Karpas-422 (cell line): Measurements from ENCODE around the gene TIGD1. TPM values are rescaled to one million over a fixed set of nuclear protein-coding genes. Genes with fewer than 3 reads are reported as not detected.
"Not testable (repeated sequence)": the region's sequence is repeated elsewhere in the genome, so short reads cannot be mapped to it uniquely, and the experiment has no call there.

Experiments used
- DNase-seq: peaks from one replicate; pipeline ENCODE4 v3.0.0-alpha.2; 2015
- H2AFZ ChIP-seq: fragments of 200-600 bp; sonication (generic); 2 replicates; pipeline ENCODE4 v1.6.1; 2014; ENCODE audit warnings: antibody characterized with exemption, low read length, mixed read lengths
- H3K27ac ChIP-seq: fragments of 200-600 bp; sonication (generic); 2 replicates; pipeline ENCODE4 v1.5.1; 2014; ENCODE audit warnings: mild to moderate bottlenecking, low read length, moderate library complexity
- H3K27me3 ChIP-seq: fragments of 200-600 bp; sonication (generic); 2 replicates; pipeline ENCODE4 v1.6.1; 2014; ENCODE audit warnings: low read length, mixed read lengths
- H3K36me3 ChIP-seq: fragments of 200-600 bp; sonication (generic); 2 replicates; pipeline ENCODE4 v1.6.1; 2014; ENCODE audit warnings: low read length, mixed read lengths; ENCODE audit not compliant: insufficient read depth
- H3K4me1 ChIP-seq: fragments of 200-600 bp; sonication (generic); 2 replicates; pipeline ENCODE4 v1.6.1; 2014; ENCODE audit warnings: mild to moderate bottlenecking, low read length, mixed read lengths
- H3K4me2 ChIP-seq: fragments of 200-600 bp; sonication (generic); 2 replicates; pipeline ENCODE4 v1.6.1; 2014; ENCODE audit warnings: low read length, low read depth, mild to moderate bottlenecking; ENCODE audit not compliant: poor library complexity, severe bottlenecking
- H3K4me3 ChIP-seq: fragments of 200-600 bp; sonication (generic); 2 replicates; pipeline ENCODE4 v1.5.1; 2014; ENCODE audit warnings: mild to moderate bottlenecking, antibody characterized with exemption, low read length, mixed read lengths
- H3K79me2 ChIP-seq: fragments of 200-600 bp; sonication (generic); 2 replicates; pipeline ENCODE4 v1.6.1; 2014; ENCODE audit warnings: mild to moderate bottlenecking, low read length, mixed read lengths
- H3K9ac ChIP-seq: fragments of 200-600 bp; sonication (generic); 2 replicates; pipeline ENCODE4 v1.6.0; 2014; ENCODE audit warnings: low read length
- H3K9me2 ChIP-seq: fragments of 200-600 bp; sonication (generic), shearing (Covaris generic); replicated peaks from 2 replicates; pipeline ENCODE4 v1.6.0; 2014; ENCODE audit warnings: mild to moderate bottlenecking, low read length, moderate library complexity; ENCODE audit not compliant: insufficient read depth
- H3K9me3 ChIP-seq: fragments of 300-700, 200-600 bp; sonication (generic); 2 replicates; pipeline ENCODE4 v1.6.1; 2014; ENCODE audit warnings: low read length, mixed read lengths
- H4K20me1 ChIP-seq: fragments of 200-600 bp; sonication (generic); 2 replicates; pipeline ENCODE4 v1.6.1; 2014; ENCODE audit warnings: mild to moderate bottlenecking, antibody characterized with exemption, low read length, low read depth; ENCODE audit not compliant: insufficient read depth
- total RNA-seq: library from RNA; depleted of rRNA; stranded (reverse); fragments of >200 nt; shearing (Covaris generic); gene quantifications from 2 replicates; pipeline ENCODE4 v1.2.3, GENCODE V29; 2014; ENCODE audit warnings: low replicate concordance

TIGD1 gene
- total RNA-seq, 1 experiment from 2014 or later = 20.6 TPM

DNA sequence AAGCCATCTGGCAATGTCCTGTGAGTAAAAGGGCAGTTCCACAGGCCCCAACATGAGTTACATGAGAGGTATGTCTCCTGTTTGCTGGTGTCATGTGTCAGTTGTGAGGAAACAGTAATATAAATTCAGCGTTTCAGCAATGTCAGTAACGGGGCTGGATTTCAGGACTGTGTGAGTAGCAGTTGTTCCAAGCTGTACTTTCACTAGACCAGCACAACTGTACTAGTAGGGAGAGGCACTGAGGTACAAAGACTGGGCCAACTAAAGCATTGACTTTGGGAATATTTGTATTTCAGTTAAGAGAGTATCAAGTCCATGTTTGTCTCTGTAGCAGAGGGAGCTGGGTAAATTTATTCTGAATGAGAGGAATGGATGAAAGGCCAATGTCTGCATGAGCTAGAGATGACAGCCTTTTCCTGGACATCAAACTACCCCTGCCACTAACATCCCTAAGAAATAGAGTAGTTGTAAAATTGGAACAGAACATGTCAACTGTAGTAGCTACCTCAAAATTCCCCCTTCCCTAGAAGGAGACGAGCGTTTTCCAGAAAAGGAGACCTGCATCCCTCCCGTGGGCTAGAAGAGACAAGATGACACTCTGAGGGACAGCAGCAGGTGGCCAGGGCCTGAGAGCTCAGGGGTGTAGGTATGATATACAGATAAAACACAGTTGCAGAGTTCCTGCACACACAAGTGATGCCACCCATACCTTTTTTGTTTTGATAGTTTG lies 24.5 kb upstream of the TIGD1 start:
- H3K36me3 ChIP-seq = peaks cover 14% of the 10 kb centered on the region; the same call in 1 of the 2 replicates
- no peak for DNase-seq
- H3K9ac ChIP-seq = no peak overlapping the region

GRCh38 chr2:232573771-232574435 lies 23.5 kb upstream of the TIGD1 start:
- Histone ChIP-seq H3K9me3 (no peaks in the 10 kb centered on the region), H3K27me3 (no peaks in the 10 kb centered on the region), H3K4me2 (no peak overlapping the region), H3K79me2 (no peaks in the 10 kb centered on the region), H3K4me3 (no peak overlapping the region), H3K36me3 (peaks cover 17% of the 10 kb centered on the region; the same call in 1 of the 2 replicates), H3K9me2 (no peaks in the 10 kb centered on the region), H3K4me1 (peaks cover 5% of the 10 kb centered on the region), H4K20me1 (no peaks in the 10 kb centered on the region), H2AFZ (no peak overlapping the region), H3K27ac (no peak overlapping the region), H3K9ac (no peak overlapping the region)
- DNase-seq = no peak

More for the DNA sequence above, 24.5 kb upstream of the TIGD1 start:
- no peaks in the 10 kb centered on the region for H3K9me3 ChIP-seq
- peaks cover 5% of the 10 kb centered on the region for H3K4me1 ChIP-seq
- H3K9me2 ChIP-seq = no peaks in the 10 kb centered on the region
- no peaks in the 10 kb centered on the region for H3K79me2 ChIP-seq
- H2AFZ ChIP-seq = no peak overlapping the region
- H3K27ac ChIP-seq = no peak overlapping the region
- H4K20me1 ChIP-seq = no peaks in the 10 kb centered on the region
- no peak overlapping the region for H3K4me3 ChIP-seq
- no peaks in the 10 kb centered on the region for H3K27me3 ChIP-seq
- no peak overlapping the region for H3K4me2 ChIP-seq

DNA sequence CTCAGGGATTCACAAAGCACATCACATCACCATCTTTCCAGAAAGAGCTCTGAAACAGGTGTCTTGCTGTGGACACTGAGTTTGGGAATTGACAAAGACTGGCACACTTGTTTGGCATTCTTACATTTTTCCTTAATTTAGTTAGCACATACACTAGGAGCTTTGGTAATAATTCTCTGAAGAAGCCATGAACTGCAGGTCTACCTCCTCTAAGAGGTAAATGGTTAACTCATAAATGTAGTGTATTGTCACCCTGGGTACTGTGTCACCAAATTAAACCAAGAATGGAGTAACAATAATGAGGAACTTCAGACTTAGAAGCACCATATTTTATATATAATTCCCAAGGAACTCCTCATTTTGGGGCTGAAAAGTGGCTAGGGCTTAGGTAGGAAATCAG lies 22.7 kb upstream of the TIGD1 start:
- no peak overlapping the region for H3K9ac ChIP-seq
- H3K4me1 ChIP-seq = peaks cover 5% of the 10 kb centered on the region
- H4K20me1 ChIP-seq = no peaks in the 10 kb centered on the region
- no peaks in the 10 kb centered on the region for H3K9me2 ChIP-seq
- H3K4me3 ChIP-seq = no peak overlapping the region
- no peak overlapping the region for H2AFZ ChIP-seq
- peaks cover 23% of the 10 kb centered on the region; the same call in 1 of the 2 replicates for H3K36me3 ChIP-seq
- no peak overlapping the region for H3K27ac ChIP-seq
- H3K27me3 ChIP-seq = no peaks in the 10 kb centered on the region
- H3K4me2 ChIP-seq = no peak overlapping the region
- no peak for DNase-seq
- H3K79me2 ChIP-seq = no peaks in the 10 kb centered on the region
- H3K9me3 ChIP-seq = no peaks in the 10 kb centered on the region

DNA sequence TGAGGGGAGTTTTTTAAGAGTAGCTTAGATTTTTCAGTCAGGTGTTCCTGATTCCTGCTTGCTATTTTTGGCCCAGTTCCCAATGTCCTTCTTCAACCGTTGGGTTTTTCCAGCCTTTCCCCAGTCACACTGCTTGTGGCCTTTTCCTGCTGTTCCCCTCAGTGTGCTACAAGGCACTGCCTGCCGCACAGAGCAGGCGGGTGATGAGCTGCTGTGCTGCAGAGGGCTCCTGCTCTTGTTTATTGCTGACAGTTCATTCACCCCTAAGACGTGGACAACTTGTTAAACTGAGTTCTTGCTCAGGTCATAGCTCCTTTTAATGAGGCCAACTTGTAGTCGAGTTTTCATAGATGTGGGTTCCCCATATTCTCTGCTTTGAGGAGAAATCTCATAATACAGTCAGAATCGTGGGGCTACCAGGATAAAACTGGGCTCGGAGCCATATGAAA lies 20.7 kb upstream of the TIGD1 start:
- H3K36me3 ChIP-seq = peaks cover 40% of the 10 kb centered on the region; the same call in 1 of the 2 replicates
- H3K4me3 ChIP-seq = no peak overlapping the region
- no peak overlapping the region for H3K9ac ChIP-seq
- H3K27ac ChIP-seq = no peak overlapping the region
- H3K4me1 ChIP-seq = peaks cover 5% of the 10 kb centered on the region
- no peak overlapping the region for H3K4me2 ChIP-seq
- H3K27me3 ChIP-seq = no peaks in the 10 kb centered on the region
- H3K79me2 ChIP-seq = no peaks in the 10 kb centered on the region
- no peak for DNase-seq
- no peaks in the 10 kb centered on the region for H4K20me1 ChIP-seq
- no peaks in the 10 kb centered on the region for H3K9me2 ChIP-seq
- no peak overlapping the region for H2AFZ ChIP-seq
- H3K9me3 ChIP-seq = no peaks in the 10 kb centered on the region

DNA sequence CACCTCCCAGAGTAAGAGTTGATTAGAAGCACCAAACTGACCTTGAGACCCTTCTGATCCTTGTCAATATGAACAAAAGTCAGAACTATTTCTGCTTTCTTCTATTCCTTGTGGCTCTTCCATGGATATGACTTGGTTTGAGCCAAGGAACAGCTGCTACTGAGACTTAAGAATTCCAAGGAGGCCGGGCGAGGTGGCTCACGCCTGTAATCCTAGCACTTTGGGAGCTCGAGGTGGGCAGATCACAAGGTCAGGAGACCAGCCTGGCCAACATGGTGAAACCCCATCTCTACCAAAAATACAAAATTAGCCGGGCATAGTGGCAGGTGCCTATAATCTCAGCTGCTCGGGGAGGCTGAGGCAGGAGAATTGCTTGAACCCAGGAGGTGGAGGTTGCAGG lies 20.1 kb upstream of the TIGD1 start:
- not testable (repeated sequence) for H3K27me3 ChIP-seq, H3K4me3 ChIP-seq, DNase-seq, H3K9me2 ChIP-seq, H3K27ac ChIP-seq, H2AFZ ChIP-seq, H3K9ac ChIP-seq, H3K4me2 ChIP-seq, H3K79me2 ChIP-seq, H3K9me3 ChIP-seq, H3K4me1 ChIP-seq, H4K20me1 ChIP-seq
- peaks cover 40% of the 10 kb centered on the region; the same call in 1 of the 2 replicates for H3K36me3 ChIP-seq

DNA sequence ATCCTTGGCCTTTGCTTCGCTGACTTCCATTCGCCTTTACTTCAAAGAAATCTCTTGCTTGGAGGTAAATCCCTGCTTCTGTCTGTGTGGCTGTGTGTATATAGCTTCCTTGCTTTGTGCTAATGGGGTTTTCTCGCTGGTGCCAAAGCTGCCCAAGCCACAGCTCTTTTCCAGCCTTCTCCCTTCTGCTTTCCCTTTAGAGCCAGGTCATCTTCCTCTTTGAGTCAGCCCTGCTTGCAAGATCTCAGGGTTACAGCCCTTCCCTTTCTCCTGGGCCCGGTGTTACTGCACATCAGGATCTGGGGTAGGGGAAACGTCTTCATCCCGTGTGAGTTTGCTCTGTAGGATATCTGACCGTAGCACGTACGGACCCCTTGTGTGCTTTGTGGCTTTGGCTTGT lies 19.2 kb upstream of the TIGD1 start:
- Histone ChIP-seq H3K9me3 (no peaks in the 10 kb centered on the region), H3K79me2 (no peaks in the 10 kb centered on the region), H3K9me2 (no peaks in the 10 kb centered on the region), H4K20me1 (no peaks in the 10 kb centered on the region), H3K36me3 (peaks cover 36% of the 10 kb centered on the region; the same call in 1 of the 2 replicates), H3K27ac (no peak overlapping the region), H3K4me1 (peaks cover 5% of the 10 kb centered on the region), H3K4me2 (no peak overlapping the region), H2AFZ (no peak overlapping the region), H3K9ac (no peak overlapping the region), H3K27me3 (no peaks in the 10 kb centered on the region), H3K4me3 (no peak overlapping the region)
- no peak for DNase-seq

DNA sequence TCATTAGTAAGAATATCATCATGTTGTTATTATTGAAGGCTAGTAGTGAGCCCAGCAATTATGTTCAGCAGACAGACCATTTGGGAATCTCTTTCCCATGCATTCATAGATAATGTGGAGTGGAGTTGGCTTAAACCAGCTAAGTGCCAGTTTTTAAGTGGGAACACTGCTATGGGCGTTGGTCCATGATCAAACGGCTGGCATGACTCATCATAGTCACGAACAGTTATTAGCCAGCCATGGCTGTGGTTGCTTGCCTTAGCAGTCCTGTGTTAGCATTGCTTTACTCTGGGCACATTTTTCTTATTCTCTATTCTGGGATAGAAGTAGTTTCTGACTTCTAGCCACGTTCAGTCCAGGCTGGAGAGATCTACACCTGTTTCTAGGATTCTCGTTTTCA lies 17.8 kb upstream of the TIGD1 start:
- no peaks in the 10 kb centered on the region for H3K79me2 ChIP-seq
- no peaks in the 10 kb centered on the region for H3K9me3 ChIP-seq
- no peak for DNase-seq
- H3K4me3 ChIP-seq = no peak overlapping the region
- no peak overlapping the region for H3K9ac ChIP-seq
- H3K4me1 ChIP-seq = peaks cover 5% of the 10 kb centered on the region
- no peaks in the 10 kb centered on the region for H3K27me3 ChIP-seq
- no peaks in the 10 kb centered on the region for H3K9me2 ChIP-seq
- H3K4me2 ChIP-seq = no peak overlapping the region
- no peak overlapping the region for H3K27ac ChIP-seq
- H2AFZ ChIP-seq = no peak overlapping the region
- 0 out of 2 replicates have a peak, but pooled peaks cover under 1% of the 10 kb centered on the region for H4K20me1 ChIP-seq
- peaks cover 40% of the 10 kb centered on the region for H3K36me3 ChIP-seq

- Histone ChIP-seq H3K4me2 (no peak overlapping the region), H3K79me2 (peaks cover 1% of the 10 kb centered on the region; the same call in 1 of the 2 replicates), H3K4me3 (no peak overlapping the region), H3K9me2 (no peaks in the 10 kb centered on the region), H4K20me1 (0 out of 2 replicates have a peak, but pooled peaks cover 4% of the 10 kb centered on the region), H2AFZ (no peak overlapping the region), H3K36me3 (peaks cover 40% of the 10 kb centered on the region), H3K27ac (no peak overlapping the region), H3K4me1 (peaks cover 5% of the 10 kb centered on the region), H3K9me3 (no peaks in the 10 kb centered on the region), H3K9ac (no peak overlapping the region), H3K27me3 (no peaks in the 10 kb centered on the region)
- DNase-seq = no peak
Observed at GRCh38 chr2:232567721-232568120, 17.4 kb upstream of the TIGD1 start.
